Panc1 (cell line): ENCODE measurements around the gene AADACL2. TPM values are rescaled to one million over a fixed set of nuclear protein-coding genes. Genes with fewer than 3 reads are reported as not detected.

Source experiments
- ATAC-seq: fragments of 200-7000 bp; cut with Tn5 transposase; 2 replicates; pipeline ENCODE4 v1.9.1; 2020; ENCODE audit warnings: mild to moderate bottlenecking, moderate library complexity
- BruUV-seq: library from RNA; stranded (reverse); fragments of 400-500 nt; replicated peaks from 2 replicates; lab custom pipeline; 2021; lab: Mats Ljungman, UMichigan
- CTCF ChIA-PET: fragments of 300-600 bp; sonication (Branson Sonifier 250); formaldehyde crosslinking; loops from one replicate; lab custom pipeline; 2022; ENCODE audit warnings: antibody characterized with exemption; lab: Charles Lee
- POLR2A ChIA-PET: fragments of 300-600 bp; sonication (Branson Sonifier 250); formaldehyde crosslinking; loops from one replicate; lab custom pipeline; 2022; ENCODE audit warnings: antibody characterized with exemption; lab: Charles Lee
- DNase-seq: peaks from one replicate; pipeline ENCODE4 v3.0.0-alpha.2; 2010; ENCODE audit warnings: low read depth, low spot score
- H3K27ac ChIP-seq: 2 replicates; pipeline ENCODE4 v1.5.1; 2011; ENCODE audit warnings: mild to moderate bottlenecking, low read length, inconsistent platforms
- H3K27me3 ChIP-seq: fragments of 200-500 bp; sonication (Bioruptor generic); 2 replicates; pipeline ENCODE4 v1.6.0; 2014; ENCODE audit warnings: low read length, inconsistent platforms; ENCODE audit not compliant: control insufficient read depth, insufficient read depth
- H3K36me3 ChIP-seq: fragments of 200-500 bp; sonication (Bioruptor generic); 2 replicates; pipeline ENCODE4 v1.5.1; 2014; ENCODE audit warnings: inconsistent platforms, mild to moderate bottlenecking, low read length, moderate library complexity; ENCODE audit not compliant: control insufficient read depth, insufficient read depth
- H3K4me1 ChIP-seq: 2 replicates; pipeline ENCODE4 v1.5.1; 2011; ENCODE audit warnings: inconsistent platforms, mild to moderate bottlenecking, low read length, moderate library complexity; ENCODE audit not compliant: control insufficient read depth, insufficient read depth
- H3K4me3 ChIP-seq, 2 experiments: 2 replicates each; pipeline ENCODE4 v1.5.1; 2011 to 2012; ENCODE audit warnings: low read depth in 2 of 2, low read length in 2 of 2, mild to moderate bottlenecking in 2 of 2, inconsistent platforms in 1 of 2, moderate library complexity in 1 of 2
- H3K9me3 ChIP-seq: fragments of 200-500 bp; sonication (Bioruptor generic); 2 replicates; pipeline ENCODE4 v1.5.1; 2014; ENCODE audit warnings: low read depth, mild to moderate bottlenecking, inconsistent platforms, low read length, moderate library complexity; ENCODE audit not compliant: control insufficient read depth, insufficient read depth
- POLR2AphosphoS5 ChIP-seq: IDR thresholded peaks from 2 replicates; pipeline ENCODE4 v1.6.1; 2012; ENCODE audit warnings: mild to moderate bottlenecking, low read depth, low read length, moderate library complexity
- SIN3A ChIP-seq: IDR thresholded peaks from 2 replicates; pipeline ENCODE4 v1.6.1; 2012; ENCODE audit warnings: low read depth, mild to moderate bottlenecking, low read length, moderate library complexity, borderline replicate concordance; ENCODE audit not compliant: insufficient read depth
- TCF7L2 ChIP-seq: IDR thresholded peaks from 2 replicates; pipeline ENCODE4 v1.6.1; 2011; ENCODE audit warnings: mild to moderate bottlenecking, low read depth, low read length, inconsistent platforms
- in situ Hi-C: cut with HindIII; loops from 2 replicates; pipeline ENCODE4 v1.10.0; 2016; ENCODE audit warnings: low sequenced_read_pairs, low pct_unique_long_range_greater_than_20kb
- intact Hi-C: fragments of 100-400 bp; cut with micrococcal nuclease; formaldehyde crosslinking; loops from one replicate; pipeline ENCODE4 v1.10.0; 2022; ENCODE audit not compliant: unreplicated experiment
- total RNA-seq: library from RNA; stranded (reverse); gene quantifications from one replicate; pipeline ENCODE4 v1.2.1, GENCODE V29; 2021; ENCODE audit not compliant: unreplicated experiment
- TF ChIP-seq, protein P1 (sequence below): fragments of 450-650 bp; IDR thresholded peaks from 2 replicates; pipeline ENCODE4 v1.5.1; 2017; ENCODE audit warnings: mild to moderate bottlenecking
- TF ChIP-seq, protein P2 (sequence below), 2 experiments: IDR thresholded peaks; 2 replicates each; pipeline ENCODE4 v1.6.1; 2011 to 2012; ENCODE audit warnings: low read depth in 2 of 2, control low read depth in 1 of 2, low read length in 1 of 2, mild to moderate bottlenecking in 1 of 2, moderate library complexity in 1 of 2; ENCODE audit not compliant: insufficient read depth in 1 of 2

Gene AADACL2
- total RNA-seq, 1 experiment from 2014 or later = not detected

DNA sequence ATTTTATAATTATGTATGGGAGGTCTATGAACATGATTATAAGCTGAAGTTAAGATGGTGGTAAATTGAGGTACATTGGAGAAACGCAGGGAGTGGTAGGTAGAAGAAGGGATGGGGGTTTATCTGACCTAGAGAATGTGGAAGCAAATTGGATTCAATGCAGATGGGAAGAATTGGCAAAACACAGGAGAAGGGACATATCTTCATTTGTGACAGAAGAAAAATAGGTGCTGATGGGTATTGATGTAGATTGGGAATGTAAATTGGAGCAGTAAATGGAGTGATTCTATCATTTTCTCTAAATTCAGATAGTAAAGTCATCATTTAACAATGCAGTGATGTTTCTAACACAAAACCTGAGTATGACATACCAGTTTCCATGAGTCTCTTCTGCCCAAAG, 40.5 kb downstream of the AADACL2 start:
- BruUV-seq = no TSS peak
- H3K4me3 ChIP-seq = no peak overlapping the region
- ATAC-seq (no peak), DNase-seq (no peak)
- H3K4me1 ChIP-seq = no peaks in the 10 kb centered on the region
- no peaks in the 10 kb centered on the region for H3K9me3 ChIP-seq
- in situ Hi-C loops = no loop called here
- no peaks in the 10 kb centered on the region for H3K27me3 ChIP-seq
- ChIA-PET POLR2A (no interaction called here), CTCF (no interaction called here)
- TF ChIP-seq POLR2AphosphoS5 = no peak
- no peak for TF ChIP-seq TCF7L2
- TF ChIP-seq SIN3A = no peak
- TF ChIP-seq, protein P1, sequence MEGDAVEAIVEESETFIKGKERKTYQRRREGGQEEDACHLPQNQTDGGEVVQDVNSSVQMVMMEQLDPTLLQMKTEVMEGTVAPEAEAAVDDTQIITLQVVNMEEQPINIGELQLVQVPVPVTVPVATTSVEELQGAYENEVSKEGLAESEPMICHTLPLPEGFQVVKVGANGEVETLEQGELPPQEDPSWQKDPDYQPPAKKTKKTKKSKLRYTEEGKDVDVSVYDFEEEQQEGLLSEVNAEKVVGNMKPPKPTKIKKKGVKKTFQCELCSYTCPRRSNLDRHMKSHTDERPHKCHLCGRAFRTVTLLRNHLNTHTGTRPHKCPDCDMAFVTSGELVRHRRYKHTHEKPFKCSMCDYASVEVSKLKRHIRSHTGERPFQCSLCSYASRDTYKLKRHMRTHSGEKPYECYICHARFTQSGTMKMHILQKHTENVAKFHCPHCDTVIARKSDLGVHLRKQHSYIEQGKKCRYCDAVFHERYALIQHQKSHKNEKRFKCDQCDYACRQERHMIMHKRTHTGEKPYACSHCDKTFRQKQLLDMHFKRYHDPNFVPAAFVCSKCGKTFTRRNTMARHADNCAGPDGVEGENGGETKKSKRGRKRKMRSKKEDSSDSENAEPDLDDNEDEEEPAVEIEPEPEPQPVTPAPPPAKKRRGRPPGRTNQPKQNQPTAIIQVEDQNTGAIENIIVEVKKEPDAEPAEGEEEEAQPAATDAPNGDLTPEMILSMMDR = no peak
- TF ChIP-seq, protein P2, sequence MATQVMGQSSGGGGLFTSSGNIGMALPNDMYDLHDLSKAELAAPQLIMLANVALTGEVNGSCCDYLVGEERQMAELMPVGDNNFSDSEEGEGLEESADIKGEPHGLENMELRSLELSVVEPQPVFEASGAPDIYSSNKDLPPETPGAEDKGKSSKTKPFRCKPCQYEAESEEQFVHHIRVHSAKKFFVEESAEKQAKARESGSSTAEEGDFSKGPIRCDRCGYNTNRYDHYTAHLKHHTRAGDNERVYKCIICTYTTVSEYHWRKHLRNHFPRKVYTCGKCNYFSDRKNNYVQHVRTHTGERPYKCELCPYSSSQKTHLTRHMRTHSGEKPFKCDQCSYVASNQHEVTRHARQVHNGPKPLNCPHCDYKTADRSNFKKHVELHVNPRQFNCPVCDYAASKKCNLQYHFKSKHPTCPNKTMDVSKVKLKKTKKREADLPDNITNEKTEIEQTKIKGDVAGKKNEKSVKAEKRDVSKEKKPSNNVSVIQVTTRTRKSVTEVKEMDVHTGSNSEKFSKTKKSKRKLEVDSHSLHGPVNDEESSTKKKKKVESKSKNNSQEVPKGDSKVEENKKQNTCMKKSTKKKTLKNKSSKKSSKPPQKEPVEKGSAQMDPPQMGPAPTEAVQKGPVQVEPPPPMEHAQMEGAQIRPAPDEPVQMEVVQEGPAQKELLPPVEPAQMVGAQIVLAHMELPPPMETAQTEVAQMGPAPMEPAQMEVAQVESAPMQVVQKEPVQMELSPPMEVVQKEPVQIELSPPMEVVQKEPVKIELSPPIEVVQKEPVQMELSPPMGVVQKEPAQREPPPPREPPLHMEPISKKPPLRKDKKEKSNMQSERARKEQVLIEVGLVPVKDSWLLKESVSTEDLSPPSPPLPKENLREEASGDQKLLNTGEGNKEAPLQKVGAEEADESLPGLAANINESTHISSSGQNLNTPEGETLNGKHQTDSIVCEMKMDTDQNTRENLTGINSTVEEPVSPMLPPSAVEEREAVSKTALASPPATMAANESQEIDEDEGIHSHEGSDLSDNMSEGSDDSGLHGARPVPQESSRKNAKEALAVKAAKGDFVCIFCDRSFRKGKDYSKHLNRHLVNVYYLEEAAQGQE (IDR thresholded peaks at IDR 0.05; ENCODE audit: insufficient read depth in 1 of 2, low read depth in 2 of 2, low read length in 1 of 2) = no peak
- intact Hi-C loops = no loop called here
- no peak overlapping the region for H3K27ac ChIP-seq
- no peaks in the 10 kb centered on the region for H3K36me3 ChIP-seq

DNA sequence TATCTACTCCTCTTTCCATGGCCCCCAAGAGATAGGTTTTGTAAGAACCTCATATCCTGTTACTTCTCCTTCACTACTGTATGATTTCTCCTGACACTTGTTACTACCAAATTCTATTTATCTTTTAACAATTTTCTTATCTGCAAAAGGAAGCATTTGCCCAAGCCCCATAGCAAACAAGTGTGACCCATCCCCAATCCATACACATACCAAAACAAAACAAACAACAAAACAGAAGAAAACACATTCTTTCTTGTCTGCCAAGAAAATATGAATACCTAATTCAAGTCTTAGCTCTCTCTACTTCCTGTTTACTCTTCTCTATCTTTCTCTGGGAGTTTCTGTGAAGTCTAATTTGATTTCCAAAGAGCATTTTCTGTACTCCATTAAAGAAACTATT, 41.2 kb downstream of the AADACL2 start:
- DNase-seq (no peak), ATAC-seq (no peak)
- in situ Hi-C loops (no loop called here), intact Hi-C loops (no loop called here)
- ChIA-PET CTCF (no interaction called here), POLR2A (no interaction called here)
- no peaks in the 10 kb centered on the region for H3K27me3 ChIP-seq
- H3K36me3 ChIP-seq = no peaks in the 10 kb centered on the region
- H3K27ac ChIP-seq = no peak overlapping the region
- H3K4me1 ChIP-seq = no peaks in the 10 kb centered on the region
- TF ChIP-seq, protein P1 = no peak
- TF ChIP-seq POLR2AphosphoS5 = no peak
- TF ChIP-seq SIN3A = no peak
- TF ChIP-seq TCF7L2 = no peak
- TF ChIP-seq, protein P2 (IDR thresholded peaks at IDR 0.05; ENCODE audit: insufficient read depth in 1 of 2, low read depth in 2 of 2, low read length in 1 of 2) = no peak
- H3K4me3 ChIP-seq = no peak overlapping the region
- no TSS peak for BruUV-seq
- no peaks in the 10 kb centered on the region for H3K9me3 ChIP-seq
